Activated CD4-positive, alpha-beta T cell treated with anti-CD3 and anti-CD28 coated beads, Interleukin-2, amount 10 ng/mL, durations not matched to agents 24 days and 14 days (primary cell): ENCODE data around the gene LGR6. TPM values are rescaled to one million over a fixed set of nuclear protein-coding genes. Genes with fewer than 3 reads are reported as not detected.
"Not testable (repeated sequence)": the region's sequence is repeated elsewhere in the genome, so short reads cannot be mapped to it uniquely, and the experiment has no call there.

ENCODE experiments used
- DNase-seq: peaks from one replicate; pipeline ENCODE4 v3.0.0; 2022
- H3K27ac Mint-ChIP-seq: one replicate; pipeline ENCODE4 v1.8.0; 2022; ENCODE audit warnings: mild to moderate bottlenecking, mixed read lengths
- H3K27me3 Mint-ChIP-seq: one replicate; pipeline ENCODE4 v1.8.0; 2022; ENCODE audit warnings: mixed read lengths
- H3K36me3 Mint-ChIP-seq: one replicate; pipeline ENCODE4 v1.8.0; 2022; ENCODE audit warnings: low read depth, mild to moderate bottlenecking, mixed read lengths
- H3K4me1 Mint-ChIP-seq: one replicate; pipeline ENCODE4 v1.8.0; 2021; ENCODE audit warnings: mixed read lengths
- H3K4me3 Mint-ChIP-seq: one replicate; pipeline ENCODE4 v1.8.0; 2022; ENCODE audit warnings: mild to moderate bottlenecking, moderate library complexity, mixed read lengths
- H3K9me3 Mint-ChIP-seq: one replicate; pipeline ENCODE4 v1.8.0; 2021; ENCODE audit warnings: mixed read lengths
- intact Hi-C: fragments of 100-400 bp; cut with micrococcal nuclease; formaldehyde crosslinking; loops from one replicate; pipeline ENCODE4 v1.15.1; 2023
- total RNA-seq: library from RNA; stranded (reverse); gene quantifications from 2 replicates; pipeline ENCODE4 v1.2.3, GENCODE V29; 2022

The LGR6 gene
- total RNA-seq, 1 donor from 2014 or later = not detected

- Mint-ChIP-seq H3K4me1 (no peaks in the 10 kb centered on the region), H3K36me3 (no peaks in the 10 kb centered on the region)
- intact Hi-C loops = no loop called here
Observed at GRCh38 chr1:202247104-202247503, 53.5 kb downstream of the LGR6 start.

DNA sequence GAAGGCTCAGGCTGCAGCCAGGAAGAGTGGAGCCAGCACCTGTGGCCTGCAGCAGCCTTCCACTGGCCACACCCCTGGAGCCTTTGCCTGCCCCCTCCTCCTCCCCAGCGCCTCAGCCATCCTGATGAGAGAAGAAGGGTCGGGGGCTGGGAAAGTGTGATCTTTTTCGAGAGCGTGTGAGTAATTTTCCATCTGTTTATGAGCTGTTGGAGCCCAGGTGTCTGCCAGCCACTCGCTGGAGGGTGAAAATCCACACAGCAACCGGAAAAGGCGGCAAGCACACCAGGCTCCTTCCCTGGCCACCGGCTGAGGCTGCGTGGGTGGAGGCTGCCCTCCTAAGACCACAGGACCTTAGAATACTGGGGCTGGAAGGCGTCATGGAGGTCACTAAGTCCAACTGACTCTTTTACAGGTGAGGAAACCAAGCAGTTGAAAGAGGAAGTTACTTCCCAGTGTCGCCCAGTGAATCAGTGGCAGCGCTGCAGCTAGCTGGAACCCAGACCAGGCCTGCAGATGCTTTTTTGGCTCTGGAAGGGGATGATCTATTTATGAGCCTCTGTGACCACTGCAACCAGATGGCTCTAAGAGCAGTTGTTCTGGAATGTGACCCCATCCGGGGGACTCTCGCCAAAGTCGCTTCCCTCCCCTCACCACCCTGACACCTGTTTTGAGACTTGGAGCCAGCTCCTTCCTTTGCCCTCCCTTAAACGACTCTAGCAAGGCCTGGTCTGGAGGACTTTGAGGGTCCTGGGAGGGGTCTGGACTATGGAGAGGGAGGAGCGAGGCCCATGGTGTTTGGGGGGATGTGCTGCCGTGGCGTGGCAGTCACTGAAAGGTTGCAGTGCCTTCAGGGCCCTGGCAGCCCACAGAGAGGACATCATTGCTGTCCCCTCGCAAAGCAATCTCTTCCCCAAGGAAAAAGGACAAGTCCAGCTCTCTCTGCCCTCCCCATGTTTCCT, 54.5 kb downstream of the LGR6 start:
- H3K9me3 Mint-ChIP-seq = no peaks in the 10 kb centered on the region
- no peaks in the 10 kb centered on the region for H3K4me1 Mint-ChIP-seq
- H3K4me3 Mint-ChIP-seq = no peak overlapping the region
- no peaks in the 10 kb centered on the region for H3K36me3 Mint-ChIP-seq
- H3K27me3 Mint-ChIP-seq = peaks cover 19% of the 10 kb centered on the region
- DNase-seq = no peak
- no peak overlapping the region for H3K27ac Mint-ChIP-seq
- intact Hi-C loops = no loop called here

More at GRCh38 chr1:202247104-202247503, 53.5 kb downstream of the LGR6 start:
- peaks cover 16% of the 10 kb centered on the region for H3K27me3 Mint-ChIP-seq
- DNase-seq = no peak
- no peak overlapping the region for H3K27ac Mint-ChIP-seq
- no peaks in the 10 kb centered on the region for H3K9me3 Mint-ChIP-seq
- H3K4me3 Mint-ChIP-seq = no peak overlapping the region

DNA sequence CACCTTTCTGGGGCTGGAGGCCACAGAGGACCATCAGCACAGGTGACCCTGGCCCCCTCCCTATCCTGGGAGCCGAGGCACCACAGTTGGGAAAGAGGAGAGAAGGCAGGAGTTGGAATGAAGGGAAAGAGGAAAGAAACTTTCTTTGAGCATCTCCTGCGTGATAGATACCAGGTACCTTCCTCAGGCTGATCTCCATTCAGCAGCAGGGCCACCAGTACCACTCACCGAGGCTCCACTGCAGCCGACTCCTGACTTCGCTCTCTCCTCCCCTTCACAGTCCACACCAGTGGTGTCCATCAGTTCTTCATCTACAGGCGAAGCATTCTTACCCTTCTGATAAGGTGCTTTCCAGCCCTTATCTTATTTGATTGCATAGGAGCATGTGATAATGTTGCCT, 55.3 kb downstream of the LGR6 start:
- H3K27ac Mint-ChIP-seq = no peak overlapping the region
- intact Hi-C loops = no loop called here
- DNase-seq = no peak
- no peaks in the 10 kb centered on the region for H3K36me3 Mint-ChIP-seq
- H3K9me3 Mint-ChIP-seq = no peaks in the 10 kb centered on the region
- no peaks in the 10 kb centered on the region for H3K4me1 Mint-ChIP-seq
- no peak overlapping the region for H3K4me3 Mint-ChIP-seq
- H3K27me3 Mint-ChIP-seq = peaks cover 19% of the 10 kb centered on the region

- intact Hi-C loops = no loop called here
- Mint-ChIP-seq H3K27me3 (peaks cover 21% of the 10 kb centered on the region), H3K4me3 (no peak overlapping the region), H3K4me1 (no peaks in the 10 kb centered on the region), H3K36me3 (no peaks in the 10 kb centered on the region), H3K9me3 (no peaks in the 10 kb centered on the region), H3K27ac (no peak overlapping the region)
- DNase-seq = no peak
Observed at GRCh38 chr1:202249436-202249835, 55.8 kb downstream of the LGR6 start.

GRCh38 chr1:202249846-202250245, 56.2 kb downstream of the LGR6 start:
- Mint-ChIP-seq H3K9me3 (no peaks in the 10 kb centered on the region), H3K27ac (no peak overlapping the region), H3K4me1 (no peaks in the 10 kb centered on the region), H3K27me3 (peaks cover 22% of the 10 kb centered on the region), H3K36me3 (no peaks in the 10 kb centered on the region), H3K4me3 (no peak overlapping the region)
- no peak for DNase-seq
- intact Hi-C loops = no loop called here

DNA sequence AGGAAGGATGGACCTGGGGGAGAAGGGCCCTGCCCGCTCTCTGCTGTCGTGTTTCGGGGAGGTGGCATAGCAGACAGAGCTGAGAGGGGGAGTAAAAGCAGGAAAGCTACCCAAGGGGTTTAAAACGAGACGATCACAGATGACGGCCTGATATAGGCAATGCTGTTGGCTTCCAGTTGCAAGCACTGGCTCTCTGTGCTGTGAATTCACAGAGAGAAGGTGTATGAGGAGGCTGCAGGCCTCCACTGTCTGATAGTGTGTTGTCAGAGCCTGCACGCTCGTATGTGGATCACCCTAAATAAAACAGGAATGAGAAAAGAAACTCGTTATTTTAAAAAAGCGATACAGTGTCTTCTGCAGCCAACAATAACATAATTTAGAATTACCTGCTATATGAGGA, 57.4 kb downstream of the LGR6 start:
- H3K9me3 Mint-ChIP-seq = no peaks in the 10 kb centered on the region

DNA sequence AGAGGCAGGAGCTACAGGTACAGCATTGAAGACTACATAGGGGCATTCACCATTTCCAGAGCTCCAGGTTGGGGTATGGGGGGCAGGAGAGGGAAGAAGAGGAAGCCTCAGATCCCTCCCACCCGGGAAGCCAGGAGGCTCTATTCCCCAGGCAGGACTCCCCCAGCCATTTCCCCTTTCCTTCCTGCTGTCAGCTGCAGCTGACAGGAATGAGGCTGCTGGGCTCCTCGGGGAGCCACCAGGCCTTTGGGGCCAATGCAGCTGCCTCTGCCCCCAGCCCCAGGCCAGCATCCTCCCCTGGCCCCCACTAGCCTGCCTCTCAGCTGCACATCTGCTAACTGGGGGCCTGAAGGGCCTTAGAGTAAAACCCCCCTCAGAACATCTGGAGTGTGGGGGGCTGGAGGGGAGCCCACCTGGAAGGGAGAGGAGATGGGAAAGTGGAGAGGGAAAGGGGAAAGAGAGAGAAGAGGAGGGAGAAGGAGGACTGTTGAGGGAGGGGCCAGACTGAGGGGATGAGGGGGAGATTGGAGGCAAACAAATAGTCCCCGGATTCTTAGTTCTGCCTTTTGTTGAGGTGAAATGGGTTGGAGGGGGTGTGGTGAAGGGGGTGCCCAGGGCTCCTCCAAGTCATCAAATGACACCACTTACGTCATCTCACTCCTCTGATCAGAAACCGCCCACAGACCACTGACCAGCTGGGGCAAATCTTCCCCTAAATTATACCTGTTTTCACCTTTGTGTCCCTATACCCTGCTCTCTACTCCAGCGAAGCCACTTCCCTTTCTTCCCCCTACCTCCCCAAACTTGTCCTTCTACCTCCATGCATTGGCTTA, 58.0 kb downstream of the LGR6 start:
- no peak overlapping the region for H3K4me3 Mint-ChIP-seq
- no peaks in the 10 kb centered on the region for H3K4me1 Mint-ChIP-seq
- H3K36me3 Mint-ChIP-seq = no peaks in the 10 kb centered on the region
- H3K27me3 Mint-ChIP-seq = peaks cover 22% of the 10 kb centered on the region
- intact Hi-C loops = no loop called here
- H3K27ac Mint-ChIP-seq = peak overlapping the region; percentile 22
- H3K9me3 Mint-ChIP-seq = no peaks in the 10 kb centered on the region
- DNase-seq = no peak

More for the DNA sequence above, 57.4 kb downstream of the LGR6 start:
- DNase-seq = no peak
- no peaks in the 10 kb centered on the region for H3K36me3 Mint-ChIP-seq
- H3K4me3 Mint-ChIP-seq = no peak overlapping the region
- intact Hi-C loops = no loop called here
- no peak overlapping the region for H3K27ac Mint-ChIP-seq
- H3K4me1 Mint-ChIP-seq = no peaks in the 10 kb centered on the region
- peaks cover 22% of the 10 kb centered on the region for H3K27me3 Mint-ChIP-seq

DNA sequence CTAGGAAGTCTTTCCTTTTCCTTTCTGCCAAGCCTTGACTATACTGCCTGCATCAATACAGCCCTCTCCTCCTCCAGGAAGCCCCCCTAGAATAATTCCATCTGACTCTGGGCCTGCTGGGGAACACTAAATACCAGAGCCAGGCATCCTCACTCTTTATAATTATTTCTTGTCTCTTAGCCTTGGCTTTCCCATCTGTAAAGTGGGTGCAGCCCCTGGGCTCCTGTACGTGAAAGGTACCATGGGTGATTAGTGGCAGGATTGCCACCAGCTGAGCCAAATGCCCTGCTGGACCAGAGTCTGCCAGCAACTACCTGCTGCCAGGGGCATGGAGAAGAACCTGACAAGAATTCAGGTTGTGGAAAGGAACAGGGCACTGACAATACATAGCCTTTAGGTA, 58.7 kb downstream of the LGR6 start:
- Mint-ChIP-seq H3K27me3 (peaks cover 24% of the 10 kb centered on the region), H3K4me3 (no peak overlapping the region), H3K36me3 (no peaks in the 10 kb centered on the region), H3K27ac (peak overlapping the region; percentile 22), H3K9me3 (no peaks in the 10 kb centered on the region), H3K4me1 (peaks cover 1% of the 10 kb centered on the region)
- DNase-seq = no peak
- intact Hi-C loops = no loop called here

DNA sequence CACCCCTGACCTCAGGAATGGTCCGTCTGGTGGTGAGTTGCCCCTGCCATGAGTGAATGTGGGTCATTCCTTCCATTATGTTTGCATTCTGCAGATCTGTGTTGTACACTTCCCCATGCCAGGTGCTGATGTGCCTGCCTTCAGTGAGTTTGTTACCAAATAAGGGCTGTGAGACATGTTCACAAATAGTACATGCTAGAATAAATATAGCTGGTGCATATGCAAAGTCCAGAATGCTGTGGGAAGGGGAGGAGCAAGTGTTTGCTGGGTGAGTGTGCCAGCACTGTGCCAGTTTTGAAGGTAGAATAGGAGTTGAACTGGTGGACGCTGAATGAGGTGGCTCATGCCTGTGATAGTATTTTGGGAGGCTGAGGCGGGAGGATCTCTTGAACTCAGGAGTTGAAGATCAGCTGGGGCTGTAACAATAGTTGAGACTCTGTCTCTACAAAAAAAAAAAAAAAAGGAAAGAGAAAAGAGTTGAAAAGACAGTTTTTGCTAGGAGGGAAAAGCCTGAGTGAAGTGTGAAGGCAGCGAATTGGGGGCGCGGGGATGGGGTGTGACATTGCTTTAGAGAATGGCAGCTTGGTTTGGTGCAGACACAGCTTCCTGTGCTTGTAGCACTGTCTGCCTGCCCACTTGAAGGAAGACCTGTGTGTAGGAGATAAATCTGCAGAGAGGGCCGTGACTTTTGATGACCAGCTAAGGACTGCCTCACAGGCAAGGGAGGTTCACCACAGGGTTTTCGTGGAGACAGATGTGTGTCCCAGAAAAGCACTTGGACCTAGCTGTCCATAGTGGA, 61.1 kb downstream of the LGR6 start:
- H3K9me3 Mint-ChIP-seq = no peaks in the 10 kb centered on the region

DNA sequence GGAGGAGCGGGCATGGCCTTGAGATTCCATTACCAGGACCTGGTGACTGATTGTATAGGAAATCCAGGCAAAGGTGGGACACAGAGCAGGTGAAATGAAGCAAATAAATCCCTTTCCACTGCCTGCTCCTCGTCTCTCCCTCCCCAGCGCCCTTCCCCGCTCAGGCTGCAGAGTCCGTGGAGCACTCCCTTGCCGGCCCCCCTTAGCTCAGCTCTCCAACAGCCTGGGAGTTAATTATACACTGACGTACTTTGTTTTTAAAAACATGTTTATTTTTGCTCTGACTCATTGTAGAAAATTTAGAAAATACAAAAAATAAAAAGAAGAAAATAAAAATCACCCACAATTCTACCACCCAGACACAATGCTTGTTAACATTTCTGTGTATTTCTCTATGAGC, 61.7 kb downstream of the LGR6 start:
- Mint-ChIP-seq H3K27ac (no peak overlapping the region), H3K27me3 (peaks cover 17% of the 10 kb centered on the region), H3K4me1 (peaks cover 1% of the 10 kb centered on the region), H3K9me3 (no peaks in the 10 kb centered on the region), H3K36me3 (no peaks in the 10 kb centered on the region), H3K4me3 (no peak overlapping the region)
- intact Hi-C loops = no loop called here
- DNase-seq = no peak

More for the DNA sequence above, 61.1 kb downstream of the LGR6 start:
- intact Hi-C loops = no loop called here
- Mint-ChIP-seq H3K27ac (no peak overlapping the region), H3K4me3 (no peak overlapping the region), H3K4me1 (peaks cover 1% of the 10 kb centered on the region), H3K27me3 (peaks cover 21% of the 10 kb centered on the region), H3K36me3 (no peaks in the 10 kb centered on the region)
- DNase-seq = no peak

GRCh38 chr1:202259705-202260104, 66.1 kb downstream of the LGR6 start:
- intact Hi-C loops = no loop called here
- no peaks in the 10 kb centered on the region for H3K36me3 Mint-ChIP-seq
- H3K27me3 Mint-ChIP-seq = peaks cover 20% of the 10 kb centered on the region
- no peak overlapping the region for H3K27ac Mint-ChIP-seq
- peaks cover 1% of the 10 kb centered on the region for H3K4me1 Mint-ChIP-seq
- no peaks in the 10 kb centered on the region for H3K9me3 Mint-ChIP-seq
- no peak for DNase-seq
- H3K4me3 Mint-ChIP-seq = no peak overlapping the region

DNA sequence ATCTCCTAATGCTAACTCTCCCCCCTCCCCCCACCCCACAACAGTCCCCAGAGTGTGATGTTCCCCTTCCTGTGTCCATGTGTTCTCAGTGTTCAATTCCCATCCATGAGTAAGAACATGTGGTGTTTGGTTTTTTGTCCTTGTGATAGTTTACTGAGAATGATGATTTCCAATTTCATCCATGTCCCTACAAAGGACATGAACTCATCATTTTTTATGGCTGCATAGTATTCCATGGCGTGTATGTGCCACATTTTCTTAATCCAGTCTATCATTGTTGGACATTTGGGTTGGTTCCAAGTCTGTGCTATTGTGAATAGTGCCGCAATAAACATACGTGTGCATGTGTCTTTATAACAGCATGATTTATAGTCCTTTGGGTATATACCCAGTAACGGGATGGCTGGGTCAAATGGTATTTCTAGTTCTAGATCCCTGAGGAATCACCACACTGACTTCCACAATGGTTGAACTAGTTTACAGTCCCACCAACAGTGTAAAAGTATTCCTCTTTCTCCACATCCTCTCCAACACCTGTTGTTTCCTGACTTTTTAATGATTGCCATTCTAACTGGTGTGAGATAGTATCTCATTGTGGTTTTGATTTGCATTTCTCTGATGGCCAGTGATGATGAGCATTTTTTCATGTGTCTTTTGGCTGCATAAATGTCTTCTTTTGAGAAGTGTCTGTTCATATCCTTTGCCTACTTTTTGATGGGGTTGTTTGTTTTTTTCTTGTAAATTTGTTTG, 67.8 kb downstream of the LGR6 start:
- intact Hi-C loops, H3K4me1 Mint-ChIP-seq, DNase-seq, H3K36me3 Mint-ChIP-seq, H3K4me3 Mint-ChIP-seq, H3K27ac Mint-ChIP-seq, H3K9me3 Mint-ChIP-seq: not testable (repeated sequence)
- peaks cover 33% of the 10 kb centered on the region for H3K27me3 Mint-ChIP-seq

- intact Hi-C loops = no loop called here
- H3K9me3 Mint-ChIP-seq = no peaks in the 10 kb centered on the region
- peaks cover 37% of the 10 kb centered on the region for H3K27me3 Mint-ChIP-seq
Observed at GRCh38 chr1:202263628-202264027, 70.0 kb downstream of the LGR6 start.

More at GRCh38 chr1:202263628-202264027, 70.0 kb downstream of the LGR6 start:
- no peak for DNase-seq
- no peak overlapping the region for H3K27ac Mint-ChIP-seq
- no peaks in the 10 kb centered on the region for H3K4me1 Mint-ChIP-seq
- H3K4me3 Mint-ChIP-seq = no peak overlapping the region
- no peaks in the 10 kb centered on the region for H3K36me3 Mint-ChIP-seq
